HL-60 (cell line): ENCODE data around the gene DNAL4.

ENCODE experiments used
- DNase-seq, 2 experiments: peaks; one replicate each; pipeline ENCODE4 v3.0.0-alpha.2; 2010 to 2020; ENCODE audit warnings: low read depth in 1 of 2, low spot score in 1 of 2
- H3K27ac ChIP-seq: fragments of 250-450 bp; sonication (Bioruptor Pico); replicated peaks from 2 replicates; pipeline ENCODE4 v1.5.1; 2020; ENCODE audit warnings: mild to moderate bottlenecking, moderate library complexity
- H3K27me3 ChIP-seq: fragments of 250-450 bp; sonication (Bioruptor Pico); 2 replicates; pipeline ENCODE4 v1.5.1; 2021; ENCODE audit warnings: mild to moderate bottlenecking, moderate library complexity; ENCODE audit not compliant: insufficient read depth, poor library complexity, severe bottlenecking
- H3K4me3 ChIP-seq: replicated peaks from 2 replicates; pipeline ENCODE4 v1.5.1; 2011; ENCODE audit warnings: mild to moderate bottlenecking, control low read depth, low read length; ENCODE audit not compliant: insufficient read depth
- GABPA ChIP-seq: IDR thresholded peaks from 2 replicates; pipeline ENCODE4 v1.6.1; 2012; ENCODE audit warnings: low read depth
- POLR2AphosphoS5 ChIP-seq: IDR thresholded peaks from 2 replicates; pipeline ENCODE4 v1.6.1; 2012; ENCODE audit warnings: low read depth
- REST ChIP-seq: IDR thresholded peaks from 2 replicates; pipeline ENCODE4 v1.6.1; 2012; ENCODE audit warnings: low read depth; ENCODE audit not compliant: insufficient replicate concordance
- SPI1 ChIP-seq: IDR thresholded peaks from 2 replicates; pipeline ENCODE4 v1.6.1; 2012; ENCODE audit warnings: low read depth, mild to moderate bottlenecking, borderline replicate concordance
- TF ChIP-seq, protein P1 (sequence below): IDR thresholded peaks from one replicate; pipeline ENCODE4 v1.5.1; 2011; ENCODE audit warnings: low read length, control low read depth, inconsistent platforms; ENCODE audit not compliant: insufficient read depth

DNAL4 gene

GRCh38 chr22:38742176-38742942 lies 51.6 kb downstream of the DNAL4 start:
- no peak for DNase-seq
- TF ChIP-seq GABPA (no peak), REST (no peak)
- TF ChIP-seq, protein P1, sequence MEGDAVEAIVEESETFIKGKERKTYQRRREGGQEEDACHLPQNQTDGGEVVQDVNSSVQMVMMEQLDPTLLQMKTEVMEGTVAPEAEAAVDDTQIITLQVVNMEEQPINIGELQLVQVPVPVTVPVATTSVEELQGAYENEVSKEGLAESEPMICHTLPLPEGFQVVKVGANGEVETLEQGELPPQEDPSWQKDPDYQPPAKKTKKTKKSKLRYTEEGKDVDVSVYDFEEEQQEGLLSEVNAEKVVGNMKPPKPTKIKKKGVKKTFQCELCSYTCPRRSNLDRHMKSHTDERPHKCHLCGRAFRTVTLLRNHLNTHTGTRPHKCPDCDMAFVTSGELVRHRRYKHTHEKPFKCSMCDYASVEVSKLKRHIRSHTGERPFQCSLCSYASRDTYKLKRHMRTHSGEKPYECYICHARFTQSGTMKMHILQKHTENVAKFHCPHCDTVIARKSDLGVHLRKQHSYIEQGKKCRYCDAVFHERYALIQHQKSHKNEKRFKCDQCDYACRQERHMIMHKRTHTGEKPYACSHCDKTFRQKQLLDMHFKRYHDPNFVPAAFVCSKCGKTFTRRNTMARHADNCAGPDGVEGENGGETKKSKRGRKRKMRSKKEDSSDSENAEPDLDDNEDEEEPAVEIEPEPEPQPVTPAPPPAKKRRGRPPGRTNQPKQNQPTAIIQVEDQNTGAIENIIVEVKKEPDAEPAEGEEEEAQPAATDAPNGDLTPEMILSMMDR = no peak
- Histone ChIP-seq H3K27ac (no peak overlapping the region), H3K4me3 (no peak overlapping the region), H3K27me3 (no peaks in the 10 kb centered on the region)

GRCh38 chr22:38741576-38741975 lies 52.4 kb downstream of the DNAL4 start:
- Histone ChIP-seq H3K27ac (no peak overlapping the region), H3K27me3 (no peaks in the 10 kb centered on the region), H3K4me3 (no peak overlapping the region)
- no peak for DNase-seq
- TF ChIP-seq GABPA = no peak
- TF ChIP-seq, protein P1 = no peak

DNA sequence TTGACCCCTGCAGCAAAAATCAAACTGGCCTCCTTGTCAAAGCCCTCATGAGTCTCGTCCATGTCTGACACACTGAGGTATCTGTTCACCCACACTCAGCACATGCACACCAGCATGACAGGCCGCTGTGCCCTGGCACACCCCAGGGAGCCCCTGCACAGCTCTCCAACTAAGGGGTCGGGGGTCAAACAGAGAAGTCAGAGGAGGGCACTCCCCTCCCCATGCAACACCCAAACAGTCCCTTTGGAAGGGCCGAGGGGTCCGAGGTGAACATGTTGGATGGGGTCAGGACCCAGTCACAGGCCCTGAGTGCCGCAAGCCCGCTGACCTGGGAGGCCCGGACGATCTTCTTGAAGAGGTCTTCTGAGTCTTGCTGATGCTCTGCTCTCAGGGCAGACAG lies 52.8 kb downstream of the DNAL4 start:
- Histone ChIP-seq H3K27ac (no peak overlapping the region), H3K27me3 (no peaks in the 10 kb centered on the region), H3K4me3 (no peak overlapping the region)
- TF ChIP-seq GABPA = no peak
- DNase-seq = no peak

GRCh38 chr22:38740754-38741153 lies 53.2 kb downstream of the DNAL4 start:
- TF ChIP-seq SPI1 = no peak
- TF ChIP-seq, protein P1 = no peak
- no peak for TF ChIP-seq POLR2AphosphoS5
- no peak for TF ChIP-seq REST
- no peak for TF ChIP-seq GABPA
- H3K27me3 ChIP-seq = no peaks in the 10 kb centered on the region
- no peak overlapping the region for H3K27ac ChIP-seq
- DNase-seq = no peak
- H3K4me3 ChIP-seq = no peak overlapping the region
